Epithelial cell of proximal tubule (primary cell): Measurements from ENCODE around the gene RAB41. TPM values are rescaled to one million over a fixed set of nuclear protein-coding genes. Genes with fewer than 3 reads are reported as not detected.

Experiments used
- DNase-seq: peaks from one replicate; pipeline ENCODE4 v3.0.0-alpha.2; 2011; ENCODE audit warnings: low read depth
- H3K4me3 ChIP-seq: 2 replicates; pipeline ENCODE4 v1.5.1; 2011; ENCODE audit warnings: low read depth, mild to moderate bottlenecking, low read length
- CTCF ChIP-seq: conservative IDR thresholded peaks from 2 replicates; pipeline ENCODE4 v1.5.1; 2012; ENCODE audit warnings: low read depth, mild to moderate bottlenecking, low read length
- total RNA-seq: library from RNA; depleted of rRNA; stranded (reverse); fragments of >200 nt; gene quantifications from 2 replicates; pipeline ENCODE4 v1.2.3, GENCODE V29; 2015

RAB41 gene
- total RNA-seq, 1 donor from 2014 or later = not detected

GRCh38 chrX:70253377-70254062 lies 28.5 kb upstream of the RAB41 start:
- no peak for DNase-seq
- no peak for TF ChIP-seq CTCF
- H3K4me3 ChIP-seq = no peak overlapping the region

GRCh38 chrX:70254063-70254400 lies 27.9 kb upstream of the RAB41 start:
- DNase-seq = no peak
- no peak overlapping the region for H3K4me3 ChIP-seq
- no peak for TF ChIP-seq CTCF

GRCh38 chrX:70254909-70255308 lies 27.1 kb upstream of the RAB41 start:
- no peak overlapping the region for H3K4me3 ChIP-seq
- DNase-seq = no peak
- no peak for TF ChIP-seq CTCF

GRCh38 chrX:70255452-70255851 lies 26.5 kb upstream of the RAB41 start:
- no peak for TF ChIP-seq CTCF
- no peak overlapping the region for H3K4me3 ChIP-seq
- no peak for DNase-seq

- no peak for DNase-seq
- TF ChIP-seq CTCF = no peak
- no peak overlapping the region for H3K4me3 ChIP-seq
Measured at GRCh38 chrX:70257423-70258288, 24.3 kb upstream of the RAB41 start.

- DNase-seq = no peak
- no peak for TF ChIP-seq CTCF
- H3K4me3 ChIP-seq = no peak within 1 kb of the TSS
Measured at GRCh38 chrX:70260104-70260503, 21.9 kb upstream of the RAB41 start, which contains the start of gene P2RY4. Gene P2RY4 (minus strand): TSS chrX:70260204. CDS start chrX:70259624, 580 bp downstream.
